MM.1S (cell line): ENCODE results near the gene CACNA1I.
"Not testable (repeated sequence)": the region's sequence is repeated elsewhere in the genome, so short reads cannot be mapped to it uniquely, and the experiment has no call there.

Source experiments
- DNase-seq: peaks from one replicate; pipeline ENCODE4 v3.0.0-alpha.2; 2015
- H2AFZ ChIP-seq: fragments of 300-600 bp; sonication (generic); 2 replicates; pipeline ENCODE4 v1.6.0; 2016; ENCODE audit warnings: antibody characterized with exemption, low read length
- H3F3A ChIP-seq: fragments of 300-600 bp; sonication (generic); 2 replicates; pipeline ENCODE4 v1.6.1; 2016; ENCODE audit warnings: mild to moderate bottlenecking, antibody characterized with exemption, low read length, moderate library complexity, mixed read lengths; ENCODE audit not compliant: insufficient read depth
- H3K27ac ChIP-seq: fragments of 300-600 bp; sonication (generic); 2 replicates; pipeline ENCODE4 v1.5.1; 2016; ENCODE audit warnings: mild to moderate bottlenecking, low read length
- H3K27me3 ChIP-seq: fragments of 300-600 bp; sonication (generic); replicated peaks from 2 replicates; pipeline ENCODE4 v1.6.0; 2016; ENCODE audit warnings: low read length; ENCODE audit not compliant: insufficient read depth
- H3K36me3 ChIP-seq: fragments of 300-600 bp; sonication (generic); replicated peaks from 2 replicates; pipeline ENCODE4 v1.6.1; 2016; ENCODE audit warnings: mild to moderate bottlenecking, low read length, mixed read lengths; ENCODE audit not compliant: insufficient read depth
- H3K4me1 ChIP-seq: fragments of 300-600 bp; sonication (generic); 2 replicates; pipeline ENCODE4 v1.6.1; 2016; ENCODE audit warnings: low read length, mixed read lengths
- H3K4me2 ChIP-seq: fragments of 300-600 bp; sonication (generic); 2 replicates; pipeline ENCODE4 v1.6.0; 2016; ENCODE audit warnings: low read depth, low read length
- H3K4me3 ChIP-seq: fragments of 300-600 bp; sonication (generic); 2 replicates; pipeline ENCODE4 v1.5.1; 2016; ENCODE audit warnings: low read length, mixed read lengths
- H3K79me2 ChIP-seq: fragments of 300-600 bp; sonication (generic); 2 replicates; pipeline ENCODE4 v1.6.1; 2016; ENCODE audit warnings: mixed run types, low read length, mixed read lengths
- H3K9ac ChIP-seq: fragments of 300-600 bp; sonication (generic); 2 replicates; pipeline ENCODE4 v1.6.1; 2016; ENCODE audit warnings: low read length, mixed read lengths
- H3K9me2 ChIP-seq: fragments of 300-600 bp; sonication (generic); replicated peaks from 2 replicates; pipeline ENCODE4 v1.6.1; 2016; ENCODE audit warnings: mild to moderate bottlenecking, low read length, mixed read lengths; ENCODE audit not compliant: insufficient read depth
- H3K9me3 ChIP-seq: fragments of 300-600 bp; sonication (generic); replicated peaks from 2 replicates; pipeline ENCODE4 v1.6.1; 2016; ENCODE audit warnings: mild to moderate bottlenecking, low read length, mixed read lengths; ENCODE audit not compliant: insufficient read depth
- H4K20me1 ChIP-seq: fragments of 300-600 bp; sonication (generic); 2 replicates; pipeline ENCODE4 v1.6.1; 2016; ENCODE audit warnings: mild to moderate bottlenecking, low read length, moderate library complexity, mixed read lengths; ENCODE audit not compliant: insufficient read depth
- EZH2 ChIP-seq: fragments of 300-600 bp; sonication (generic); optimal IDR thresholded peaks from 2 replicates; pipeline ENCODE3; 2017; ENCODE audit warnings: low read depth, mild to moderate bottlenecking, antibody characterized with exemption, low read length, mixed read lengths
- EZH2phosphoT487 ChIP-seq: fragments of 300-600 bp; sonication (generic); IDR thresholded peaks from 2 replicates; pipeline ENCODE4 v1.6.1; 2018; ENCODE audit warnings: antibody characterized with exemption, low read length
- TF ChIP-seq, protein P1 (sequence below): fragments of 300-600 bp; sonication (generic); IDR thresholded peaks from 2 replicates; pipeline ENCODE4 v1.5.1; 2016; ENCODE audit warnings: antibody characterized with exemption, low read length, mixed read lengths

CACNA1I gene

GRCh38 chr22:39570665-39571064, at the start of gene CACNA1I:
CACNA1I (plus strand) TSS chr22:39570753; CDS start chr22:39570753, 0 bp downstream.
- H3K79me2 ChIP-seq, result no peaks in the 10 kb centered on the region
- no peak within 1 kb of the TSS for H3K9ac ChIP-seq
- H3F3A ChIP-seq, result no peaks in the 10 kb centered on the region
- H3K27ac ChIP-seq, result no peak within 1 kb of the TSS
- H3K9me2 ChIP-seq, result no peaks in the 10 kb centered on the region
- H3K4me1 ChIP-seq, result peaks cover 13% of the 10 kb centered on the region
- H2AFZ ChIP-seq, result no peak within 1 kb of the TSS
- no peaks in the 10 kb centered on the region for H3K9me3 ChIP-seq
- no peaks in the 10 kb centered on the region for H3K36me3 ChIP-seq
- H3K4me3 ChIP-seq, result no peak within 1 kb of the TSS
- no peak within 1 kb of the TSS for H3K4me2 ChIP-seq
- peaks cover 22% of the 10 kb centered on the region for H3K27me3 ChIP-seq
- DNase-seq, result no peak
- TF ChIP-seq EZH2phosphoT487 (no peak), EZH2 (no peak)
- TF ChIP-seq, protein P1, sequence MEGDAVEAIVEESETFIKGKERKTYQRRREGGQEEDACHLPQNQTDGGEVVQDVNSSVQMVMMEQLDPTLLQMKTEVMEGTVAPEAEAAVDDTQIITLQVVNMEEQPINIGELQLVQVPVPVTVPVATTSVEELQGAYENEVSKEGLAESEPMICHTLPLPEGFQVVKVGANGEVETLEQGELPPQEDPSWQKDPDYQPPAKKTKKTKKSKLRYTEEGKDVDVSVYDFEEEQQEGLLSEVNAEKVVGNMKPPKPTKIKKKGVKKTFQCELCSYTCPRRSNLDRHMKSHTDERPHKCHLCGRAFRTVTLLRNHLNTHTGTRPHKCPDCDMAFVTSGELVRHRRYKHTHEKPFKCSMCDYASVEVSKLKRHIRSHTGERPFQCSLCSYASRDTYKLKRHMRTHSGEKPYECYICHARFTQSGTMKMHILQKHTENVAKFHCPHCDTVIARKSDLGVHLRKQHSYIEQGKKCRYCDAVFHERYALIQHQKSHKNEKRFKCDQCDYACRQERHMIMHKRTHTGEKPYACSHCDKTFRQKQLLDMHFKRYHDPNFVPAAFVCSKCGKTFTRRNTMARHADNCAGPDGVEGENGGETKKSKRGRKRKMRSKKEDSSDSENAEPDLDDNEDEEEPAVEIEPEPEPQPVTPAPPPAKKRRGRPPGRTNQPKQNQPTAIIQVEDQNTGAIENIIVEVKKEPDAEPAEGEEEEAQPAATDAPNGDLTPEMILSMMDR, result no peak
- no peaks in the 10 kb centered on the region for H4K20me1 ChIP-seq

DNA sequence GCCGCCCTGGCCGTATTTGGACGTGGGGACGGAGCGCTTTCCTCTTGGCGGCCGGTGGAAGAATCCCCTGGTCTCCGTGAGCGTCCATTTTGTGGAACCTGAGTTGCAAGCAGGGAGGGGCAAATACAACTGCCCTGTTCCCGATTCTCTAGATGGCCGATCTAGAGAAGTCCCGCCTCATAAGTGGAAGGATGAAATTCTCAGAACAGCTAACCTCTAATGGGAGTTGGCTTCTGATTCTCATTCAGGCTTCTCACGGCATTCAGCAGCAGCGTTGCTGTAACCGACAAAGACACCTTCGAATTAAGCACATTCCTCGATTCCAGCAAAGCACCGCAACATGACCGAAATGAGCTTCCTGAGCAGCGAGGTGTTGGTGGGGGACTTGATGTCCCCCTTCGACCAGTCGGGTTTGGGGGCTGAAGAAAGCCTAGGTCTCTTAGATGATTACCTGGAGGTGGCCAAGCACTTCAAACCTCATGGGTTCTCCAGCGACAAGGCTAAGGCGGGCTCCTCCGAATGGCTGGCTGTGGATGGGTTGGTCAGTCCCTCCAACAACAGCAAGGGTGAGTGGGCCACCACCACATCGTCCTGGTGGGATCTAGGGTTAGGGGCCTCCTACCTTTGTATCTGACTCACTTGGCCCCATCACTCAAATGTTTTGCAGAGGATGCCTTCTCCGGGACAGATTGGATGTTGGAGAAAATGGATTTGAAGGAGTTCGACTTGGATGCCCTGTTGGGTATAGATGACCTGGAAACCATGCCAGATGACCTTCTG, 49.3 kb upstream of the CACNA1I start:
- DNase-seq, H2AFZ ChIP-seq, H3K27me3 ChIP-seq, H3K9me3 ChIP-seq, H3K9me2 ChIP-seq: not testable (repeated sequence)
- Histone ChIP-seq H3K36me3 (peaks cover 15% of the 10 kb centered on the region), H4K20me1 (peaks cover 28% of the 10 kb centered on the region), H3F3A (peaks cover 75% of the 10 kb centered on the region), H3K4me2 (peak overlapping the region; percentile 49), H3K27ac (peak overlapping the region; percentile 85; the same call in 1 of the 2 replicates), H3K9ac (peak overlapping the region; percentile 100), H3K4me3 (peak overlapping the region; percentile 100), H3K4me1 (peaks cover 26% of the 10 kb centered on the region), H3K79me2 (peaks cover 79% of the 10 kb centered on the region)

GRCh38 chr22:39522091-39522490, 48.5 kb upstream of the CACNA1I start:
- Histone ChIP-seq H3K27ac (peak overlapping the region; percentile 85; the same call in 1 of the 2 replicates), H3K79me2 (peaks cover 71% of the 10 kb centered on the region), H3K9ac (peak overlapping the region; percentile 100; the same call in 1 of the 2 replicates), H4K20me1 (peaks cover 28% of the 10 kb centered on the region), H3F3A (peaks cover 80% of the 10 kb centered on the region), H3K36me3 (peaks cover 15% of the 10 kb centered on the region), H3K4me3 (peak overlapping the region; percentile 100), H3K4me1 (peaks cover 24% of the 10 kb centered on the region), H3K4me2 (peak overlapping the region; percentile 49; the same call in 1 of the 2 replicates)
- DNase-seq, H3K9me2 ChIP-seq, H3K9me3 ChIP-seq, H2AFZ ChIP-seq, H3K27me3 ChIP-seq: not testable (repeated sequence)

DNA sequence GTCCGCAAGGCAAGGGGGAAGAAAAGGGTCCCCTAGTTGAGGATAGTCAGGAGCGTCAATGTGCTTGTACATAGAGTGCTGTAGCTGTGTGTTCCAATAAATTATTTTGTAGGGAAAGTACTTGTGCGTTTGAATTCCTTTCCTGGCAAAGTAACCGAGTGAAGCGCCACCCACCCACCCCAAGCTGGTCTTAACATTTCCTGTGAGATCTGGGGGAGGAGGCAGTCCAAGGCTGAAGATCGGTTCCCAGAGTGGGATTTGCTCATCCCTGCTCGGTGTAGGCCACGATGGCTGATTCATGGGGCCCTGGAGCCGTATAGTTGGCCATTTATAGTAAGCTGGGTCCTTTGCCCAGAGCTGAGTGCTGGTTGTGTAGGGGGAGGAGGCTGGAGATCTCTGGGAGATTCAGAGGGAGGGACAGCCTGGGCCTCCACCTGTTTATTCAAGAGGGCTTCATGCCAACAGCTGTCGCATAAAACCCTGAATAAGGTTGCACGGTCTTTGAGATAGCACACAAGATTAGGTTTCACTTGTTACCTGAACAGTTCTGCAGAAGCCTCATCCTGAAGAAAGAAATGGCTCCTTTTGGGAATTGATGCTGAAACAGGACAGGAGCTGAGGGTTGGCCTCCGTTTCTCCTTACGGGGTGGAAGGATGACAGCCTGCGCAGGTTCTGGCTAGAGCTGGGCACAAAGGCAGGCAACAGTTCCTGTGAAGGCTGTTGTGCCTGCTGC, 47.8 kb upstream of the CACNA1I start:
- Histone ChIP-seq H3K9me2 (no peaks in the 10 kb centered on the region), H3K27me3 (no peaks in the 10 kb centered on the region), H3K4me3 (no peak overlapping the region), H3K9me3 (no peaks in the 10 kb centered on the region), H3K36me3 (peaks cover 15% of the 10 kb centered on the region), H3K4me2 (peak overlapping the region; percentile 34; the same call in 1 of the 2 replicates), H3F3A (peaks cover 85% of the 10 kb centered on the region), H4K20me1 (peaks cover 28% of the 10 kb centered on the region), H3K4me1 (peaks cover 30% of the 10 kb centered on the region), H3K9ac (no peak overlapping the region), H3K27ac (no peak overlapping the region), H3K79me2 (peaks cover 67% of the 10 kb centered on the region), H2AFZ (no peak overlapping the region)
- TF ChIP-seq, protein P1, result no peak
- no peak for TF ChIP-seq EZH2phosphoT487
- TF ChIP-seq EZH2, result no peak
- no peak for DNase-seq
